A549 (cell line): ENCODE measurements around the gene WWP2. TPM values are rescaled to one million over a fixed set of nuclear protein-coding genes. Genes with fewer than 3 reads are reported as not detected.

ENCODE experiments used
- ATAC-seq, 2 experiments: fragments of 200-7000 bp in 1 of 2; fragments of >200 bp in 1 of 2; cut with Nextera tagmentation in 1 of 2; cut with Tn5 transposase in 1 of 2; 3 replicates each; pipeline versions ENCODE4 v1.8.0 to v1.9.1; 2018 to 2020; ENCODE audit warnings: mild to moderate bottlenecking in 1 of 2, moderate library complexity in 1 of 2
- CTCF ChIA-PET: fragments of 300-600 bp; sonication (Branson Sonifier 250); formaldehyde crosslinking; extraction: SDS; loops from one replicate; lab custom pipeline; 2021; ENCODE audit warnings: antibody characterized with exemption, inconsistent platforms; lab: Yijun Ruan, JAX
- POLR2A ChIA-PET: fragments of 350-600 bp; formaldehyde crosslinking; extraction: SDS; loops from one replicate; lab custom pipeline; 2021; ENCODE audit warnings: antibody characterized with exemption, inconsistent platforms; lab: Yijun Ruan, JAX
- DNase-seq, 2 experiments: peaks; one replicate each; pipeline versions ENCODE4 v3.0.0 to v3.0.0-alpha.2; 2011 to 2016; ENCODE audit warnings: low read depth in 1 of 2, low spot score in 1 of 2
- FAIRE-seq: peaks from 2 replicates; lab custom pipeline; 2011; peaks lifted over from hg19 to GRCh38; lab: Jason Lieb, UNC
- H3K27ac ChIP-seq, 2 experiments: fragments of >200 bp; sonication (Bioruptor Twin); formaldehyde crosslinking; 3 replicates each; pipeline ENCODE4 v1.5.1; 2016 to 2017
- H3K4me1 ChIP-seq: fragments of >200 bp; sonication (Bioruptor Twin); formaldehyde crosslinking; 3 replicates; pipeline ENCODE4 v1.6.1; 2016
- H3K4me2 ChIP-seq: fragments of >200 bp; sonication (Bioruptor Twin); formaldehyde crosslinking; 3 replicates; pipeline ENCODE4 v1.6.1; 2016
- H3K4me3 ChIP-seq: fragments of >200 bp; sonication (Bioruptor Twin); formaldehyde crosslinking; 3 replicates; pipeline ENCODE4 v1.5.1; 2016
- H3K9me3 ChIP-seq: fragments of >200 bp; sonication (Bioruptor Twin); formaldehyde crosslinking; 3 replicates; pipeline ENCODE4 v1.6.1; 2016
- ATOH8 ChIP-seq: fragments of 250-450 bp; sonication (Bioruptor Pico); IDR thresholded peaks from 2 replicates; pipeline ENCODE4 v1.5.0; 2020; ENCODE audit warnings: low read depth, mild to moderate bottlenecking, moderate library complexity
- CBX8 ChIP-seq: fragments of 200-600 bp; sonication (generic); IDR thresholded peaks from 2 replicates; pipeline ENCODE4 v1.6.1; 2016
- E2F6 ChIP-seq: IDR thresholded peaks from 2 replicates; pipeline ENCODE4 v1.6.1; 2012; ENCODE audit warnings: low read depth, borderline replicate concordance
- ELK1 ChIP-seq: fragments of 150-350 bp; IDR thresholded peaks from 2 replicates; pipeline ENCODE4 v1.6.1; 2014; ENCODE audit warnings: low read depth, mild to moderate bottlenecking, low read length
- FOSB ChIP-seq: fragments of 250-450 bp; sonication (Bioruptor Pico); IDR thresholded peaks from 2 replicates; pipeline ENCODE4 v1.5.0; 2020; ENCODE audit warnings: mild to moderate bottlenecking, moderate library complexity
- FOSL2 ChIP-seq, 2 experiments: fragments of 450-650 bp in 1 of 2; fragments of >200 bp in 1 of 2; sonication (Bioruptor Twin) in 1 of 2; formaldehyde crosslinking; IDR thresholded peaks; 2 replicates each; pipeline versions ENCODE4 v1.5.0 to v1.6.1; 2016 to 2020; ENCODE audit warnings: mild to moderate bottlenecking in 1 of 2, moderate library complexity in 1 of 2
- FOXS1 ChIP-seq: fragments of 250-450 bp; sonication (Bioruptor Pico); IDR thresholded peaks from 2 replicates; pipeline ENCODE4 v1.5.0; 2020; ENCODE audit warnings: mild to moderate bottlenecking, moderate library complexity
- HEYL ChIP-seq: fragments of 250-450 bp; sonication (Bioruptor Pico); IDR thresholded peaks from 2 replicates; pipeline ENCODE4 v1.8.0; 2021; ENCODE audit warnings: mild to moderate bottlenecking, moderate library complexity
- HMGXB4 ChIP-seq: fragments of 250-450 bp; sonication (Bioruptor Pico); IDR thresholded peaks from 2 replicates; pipeline ENCODE4 v1.5.0; 2021; ENCODE audit warnings: mild to moderate bottlenecking, moderate library complexity, borderline replicate concordance
- HOXA7 ChIP-seq: fragments of 250-450 bp; sonication (Bioruptor Pico); IDR thresholded peaks from 2 replicates; pipeline ENCODE4 v1.5.0; 2020; ENCODE audit warnings: mild to moderate bottlenecking, moderate library complexity
- HOXB5 ChIP-seq: fragments of 250-450 bp; sonication (Bioruptor Pico); IDR thresholded peaks from 2 replicates; pipeline ENCODE4 v1.5.0; 2020; ENCODE audit warnings: mild to moderate bottlenecking, moderate library complexity
- JUNB ChIP-seq: fragments of >200 bp; sonication (Bioruptor Twin); formaldehyde crosslinking; IDR thresholded peaks from 2 replicates; pipeline ENCODE4 v1.6.1; 2016
- KDM1A ChIP-seq: fragments of 200-600 bp; sonication (generic); IDR thresholded peaks from 2 replicates; pipeline ENCODE4 v1.6.1; 2016; ENCODE audit warnings: low read depth, mild to moderate bottlenecking
- MAFK ChIP-seq: fragments of 450-650 bp; IDR thresholded peaks from 2 replicates; pipeline ENCODE4 v1.6.1; 2014; ENCODE audit not compliant: partially characterized antibody
- MAZ ChIP-seq: fragments of 150-350 bp; IDR thresholded peaks from 2 replicates; pipeline ENCODE4 v1.6.1; 2014; ENCODE audit warnings: antibody characterized with exemption, low read depth, low read length, borderline replicate concordance
- NR3C1 ChIP-seq: fragments of >200 bp; sonication (Bioruptor Twin); formaldehyde crosslinking; IDR thresholded peaks from 3 replicates; pipeline ENCODE4 v1.6.1; 2017
- PBX3 ChIP-seq: IDR thresholded peaks from 2 replicates; pipeline ENCODE4 v1.6.1; 2012
- RAD21 ChIP-seq, 2 experiments: fragments of >200 bp in 1 of 2; sonication (Bioruptor Twin) in 1 of 2; formaldehyde crosslinking in 1 of 2; IDR thresholded peaks in 1 of 2; conservative IDR thresholded peaks in 1 of 2; 2 replicates in 1 of 2; 3 replicates in 1 of 2; pipeline ENCODE4 v1.6.1; 2012 to 2018; ENCODE audit warnings: inconsistent platforms in 1 of 2
- REST ChIP-seq: fragments of 200-600 bp; sonication (generic); IDR thresholded peaks from 2 replicates; pipeline ENCODE4 v1.6.1; 2016; ENCODE audit warnings: antibody characterized with exemption, mild to moderate bottlenecking, moderate library complexity
- SMC3 ChIP-seq: fragments of >200 bp; sonication (Bioruptor Twin); formaldehyde crosslinking; IDR thresholded peaks from 3 replicates; pipeline ENCODE4 v1.6.1; 2018; ENCODE audit warnings: inconsistent platforms
- SREBF2 ChIP-seq: fragments of 450-650 bp; IDR thresholded peaks from 2 replicates; pipeline ENCODE4 v1.6.1; 2014; ENCODE audit warnings: mild to moderate bottlenecking, moderate library complexity
- TFCP2L1 ChIP-seq: fragments of 250-450 bp; sonication (Bioruptor Pico); IDR thresholded peaks from 2 replicates; pipeline ENCODE4 v1.5.0; 2021; ENCODE audit warnings: mild to moderate bottlenecking
- ZNF302 ChIP-seq: fragments of 250-450 bp; sonication (Bioruptor Pico); IDR thresholded peaks from 2 replicates; pipeline ENCODE4 v1.9.0; 2021; ENCODE audit warnings: inconsistent platforms, mild to moderate bottlenecking, moderate library complexity
- ZSCAN20 ChIP-seq: fragments of 250-450 bp; sonication (Bioruptor Pico); IDR thresholded peaks from 2 replicates; pipeline ENCODE4 v1.8.0; 2022; ENCODE audit warnings: mild to moderate bottlenecking, moderate library complexity
- WGBS: methylation state at CpG from one replicate; pipeline ENCODE4 v1.1.6; 2017; ENCODE audit errors: missing lambda C conversion rate; 5-methylcytosine and 5-hydroxymethylcytosine counted together
- polyA plus RNA-seq, 4 experiments: library from polyadenylated mRNA; depleted of rRNA in 3 of 4; stranded (reverse); fragments of >200 nt; fragmentation: RNase III in 1 of 4; extraction: RNeasy Plus Mini Kit Qiagen cat#74134 plus additional on column Dnase treatment in 1 of 4; gene quantifications; 2 replicates in 3 of 4; 3 replicates in 1 of 4; pipeline ENCODE4 v1.2.3, GENCODE V29; 2011 to 2017

Gene WWP2
- polyA plus RNA-seq, 2 of the 4 experiments (the other 2 are of a cell fraction) = 16.1 to 16.2 TPM

- TF ChIP-seq JUNB = no peak
- no peak for TF ChIP-seq PBX3
- no peak for TF ChIP-seq FOXS1
- no peak for TF ChIP-seq ZSCAN20 (CRISPR knock-in tag)
- no peak for TF ChIP-seq SMC3
- no peak for TF ChIP-seq MAFK
- TF ChIP-seq ATOH8 (CRISPR knock-in tag) = no peak
- TF ChIP-seq ELK1 = no peak
- TF ChIP-seq HEYL (CRISPR knock-in tag) = no peak
- no peak for TF ChIP-seq HOXA7 (CRISPR knock-in tag)
- TF ChIP-seq NR3C1 = no peak
- Histone ChIP-seq H3K9me3 (no peaks in the 10 kb centered on the region), H3K4me1 (no peaks in the 10 kb centered on the region), H3K27ac (no peak overlapping the region), H3K4me3 (no peak overlapping the region), H3K4me2 (no peak overlapping the region)
- ChIA-PET POLR2A (no interaction called here), CTCF (interaction anchor here (0.8 to 2.6 kb wide), 3 partner anchors 9 to 69 kb away, joined by 3 to 8 read pairs (median 6); no protein-coding TSS in a partner anchor)
- DNase-seq (no peak), ATAC-seq (no peak), FAIRE-seq (no peak)
- 75% methylated on average over 8 of the region's 8 CpGs for WGBS
These were observed 103.6 kb downstream of the WWP2 start for GRCh38 chr16:69865701-69866100.

GRCh38 chr16:69867784-69868560 lies 105.8 kb downstream of the WWP2 start:
- ATAC-seq (no peak; a peak in 1 of 6 replicates), FAIRE-seq (no peak), DNase-seq (no peak)
- Histone ChIP-seq H3K27ac (no peak overlapping the region), H3K4me1 (no peaks in the 10 kb centered on the region), H3K9me3 (no peaks in the 10 kb centered on the region), H3K4me2 (no peak overlapping the region), H3K4me3 (no peak overlapping the region)
- 77% methylated on average over 7 of the region's 8 CpGs for WGBS
- TF ChIP-seq JUNB (no peak), TFCP2L1 (CRISPR knock-in tag) (no peak), E2F6 (no peak), FOSL2 (IDR thresholded peaks at IDR 0.05) (no peak), FOSL2 (CRISPR knock-in tag; IDR thresholded peaks at IDR 0.05) (no peak), MAZ (no peak), REST (no peak), NR3C1 (no peak), SREBF2 (no peak), FOSB (no peak), KDM1A (no peak), ZNF302 (no peak), RAD21 (conservative IDR thresholded peaks at IDR 0.05 in 1 of 2, IDR thresholded peaks at IDR 0.05 in 1 of 2) (no peak), CBX8 (no peak), HMGXB4 (CRISPR knock-in tag) (no peak), HOXB5 (CRISPR knock-in tag) (no peak), FOXS1 (no peak)
- CTCF ChIA-PET = interaction anchor here (1.0 to 3.1 kb wide), 7 partner anchors 11 to 208 kb away, joined by 3 to 12 read pairs (median 4); no protein-coding TSS in a partner anchor
- POLR2A ChIA-PET = interaction anchor here (0.6 kb wide), 1 partner anchor 20 kb away, joined by 5 read pairs; no protein-coding TSS in a partner anchor
